Left cardiac atrium (tissue), 4 donors: Measurements from ENCODE around the gene OR2B6. TPM values are rescaled to one million over a fixed set of nuclear protein-coding genes. Genes with fewer than 3 reads are reported as not detected.
"Not testable (repeated sequence)": the region's sequence is repeated elsewhere in the genome, so short reads cannot be mapped to it uniquely, and the experiment has no call there.

Source experiments
- ATAC-seq, 2 donors: fragments of 200-7000 bp; cut with Tn5 transposase; one replicate each; pipeline ENCODE4 v1.9.1; 2020; ENCODE audit warnings: mild to moderate bottlenecking in 2 of 2, moderate library complexity in 2 of 2
- DNase-seq: peaks from one replicate; pipeline ENCODE4 v3.0.0-alpha.2; 2020
- intact Hi-C, 2 donors: fragments of 100-400 bp; cut with DNase I; formaldehyde crosslinking; loops; one replicate each; pipeline versions ENCODE4 v1.14.1 to v1.15.1; 2022 to 2023
- long read RNA-seq: library from polyadenylated mRNA; unstranded; transcript quantifications from one replicate; pipeline ENCODE4 v2.0.0, GENCODE V29; 2021
- total RNA-seq, 2 donors: library from RNA; stranded (reverse); fragmentation: NEBNext Ultra II Directional; extraction: Animal tissue kit (Norgen Biotek cat#: 25700); gene quantifications; one replicate each; pipeline ENCODE4 v1.2.1, GENCODE V29; 2021
- donor health status: DM: no; HTN: yes; CAD: no.
- donor health status: DM: no; HTN: yes; CAD: no; lungs with severe emphysema.
- donor health status: DM: yes; HTN: yes; CAD: no.
- donor health status: Dilated cardiomyopathy.

Gene OR2B6
- not detected for total RNA-seq
- long read RNA-seq: 0 reads

GRCh38 chr6:27956941-27957340 is at the start of gene OR2B6:
OR2B6 (plus strand) TSS chr6:27957241; CDS start chr6:27957241, 0 bp downstream.
- no peak for ATAC-seq
- DNase-seq: no peak
- intact Hi-C loops: no loop called here

- DNase-seq (no peak), ATAC-seq (no peak)
- intact Hi-C loops: loop anchor here in 1 of 2 donors (10.0 kb wide), 1 partner anchor 393 kb away; no protein-coding TSS in a partner anchor
These were observed 49.0 kb upstream of the OR2B6 start for GRCh38 chr6:27908017-27908416.

GRCh38 chr6:27911956-27912446 is 45.0 kb upstream of the OR2B6 start, which contains the start of gene OR2B2:
OR2B2 (minus strand) TSS chr6:27912396; CDS start chr6:27912319, 77 bp downstream.
- no peak for ATAC-seq
- intact Hi-C loops: no loop called here
- DNase-seq: no peak

DNA sequence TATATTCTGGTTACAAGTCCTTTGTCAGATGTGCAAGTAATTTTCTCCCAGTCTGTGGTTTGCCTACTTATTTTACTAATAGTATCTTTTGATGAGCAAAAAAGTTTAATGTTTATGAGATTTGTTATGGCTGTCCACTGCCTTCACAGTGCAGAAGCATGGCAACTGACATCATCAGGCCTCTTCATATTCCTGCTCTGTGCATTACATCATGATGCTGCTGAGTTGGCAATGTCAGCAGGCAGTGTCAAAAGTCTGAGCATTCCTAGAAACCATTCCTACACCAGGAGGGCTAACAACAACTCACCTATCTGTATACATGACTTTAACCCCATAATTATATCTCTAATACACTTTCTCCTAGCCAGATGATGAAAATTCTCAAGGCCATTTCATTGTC is 34.1 kb upstream of the OR2B6 start:
- DNase-seq (no peak), ATAC-seq (no peak)
- intact Hi-C loops: no loop called here

DNA sequence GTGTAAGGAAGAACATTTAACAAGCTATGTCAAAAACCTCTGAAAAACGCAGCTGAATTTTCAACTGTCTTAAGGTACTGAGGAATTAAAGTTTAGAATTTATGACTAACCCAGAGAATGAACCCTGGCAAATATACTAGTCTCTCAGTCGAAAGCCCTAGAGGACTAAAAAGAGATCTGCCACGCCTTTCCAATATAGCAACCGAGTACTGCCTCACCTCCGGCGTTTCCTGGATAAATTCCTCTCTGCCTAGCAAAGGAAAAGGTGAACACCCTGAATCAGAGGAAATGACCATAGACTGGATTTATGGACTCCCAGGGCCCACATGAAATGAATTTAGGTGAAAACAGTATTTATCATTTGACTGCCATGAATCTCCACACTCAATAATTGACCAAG is 32.9 kb upstream of the OR2B6 start:
- DNase-seq: no peak
- intact Hi-C loops: no loop called here
- ATAC-seq: no peak

DNA sequence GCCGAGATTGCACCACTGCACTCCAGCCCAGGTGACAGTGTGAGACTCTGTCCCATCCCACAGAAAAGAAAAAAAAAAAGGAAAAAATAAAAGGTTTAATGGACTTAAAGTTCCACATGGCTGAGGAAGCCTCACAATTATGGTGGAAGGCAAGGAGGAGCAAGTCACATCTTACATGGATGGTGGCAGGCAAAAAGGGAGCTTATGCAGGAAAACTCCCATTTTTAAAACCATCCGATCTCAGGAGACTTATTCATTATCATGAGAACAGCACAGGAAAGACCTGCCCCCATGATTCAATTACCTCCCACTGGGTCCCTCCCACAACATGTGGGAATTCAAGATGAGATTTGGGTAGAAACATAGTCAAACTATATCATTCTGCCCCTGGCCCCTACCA is 29.0 kb upstream of the OR2B6 start:
- intact Hi-C loops, ATAC-seq, DNase-seq: not testable (repeated sequence)

- DNase-seq, ATAC-seq, intact Hi-C loops: not testable (repeated sequence)
These were observed 27.1 kb upstream of the OR2B6 start for GRCh38 chr6:27929930-27930329.

- intact Hi-C loops: no loop called here
- no peak for ATAC-seq
- DNase-seq: no peak
These were observed 25.8 kb upstream of the OR2B6 start for GRCh38 chr6:27931209-27931608.

DNA sequence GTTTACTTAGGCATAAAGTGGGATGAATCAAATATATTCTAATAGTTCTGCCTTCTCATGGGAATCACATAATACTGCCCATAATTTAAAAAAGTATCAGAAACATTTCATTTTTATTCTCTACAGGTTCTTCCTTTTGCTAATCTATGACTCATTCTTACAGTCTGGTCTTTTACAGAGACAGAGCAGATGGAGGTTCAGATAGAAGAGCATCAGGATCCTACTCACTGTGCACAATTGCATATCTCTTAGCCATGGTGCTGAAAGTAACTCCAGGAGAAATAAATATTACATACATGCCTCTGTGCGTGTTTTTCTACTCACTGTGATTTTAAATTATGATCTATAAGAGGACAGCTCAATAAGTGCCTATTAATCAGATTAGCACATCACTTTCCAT is 16.3 kb upstream of the OR2B6 start:
- ATAC-seq: no peak
- intact Hi-C loops: no loop called here
- no peak for DNase-seq

- DNase-seq, intact Hi-C loops, ATAC-seq: not testable (repeated sequence)
These were observed 14.0 kb upstream of the OR2B6 start for GRCh38 chr6:27943072-27943471.

GRCh38 chr6:27948237-27948636 is 8.8 kb upstream of the OR2B6 start:
- intact Hi-C loops: no loop called here
- ATAC-seq: no peak
- no peak for DNase-seq

GRCh38 chr6:27951040-27951439 is 6.0 kb upstream of the OR2B6 start:
- DNase-seq (no peak), ATAC-seq (no peak)
- intact Hi-C loops: no loop called here

- intact Hi-C loops: no loop called here
These were observed 475 bp downstream of the OR2B6 start for GRCh38 chr6:27957516-27957915.

DNA sequence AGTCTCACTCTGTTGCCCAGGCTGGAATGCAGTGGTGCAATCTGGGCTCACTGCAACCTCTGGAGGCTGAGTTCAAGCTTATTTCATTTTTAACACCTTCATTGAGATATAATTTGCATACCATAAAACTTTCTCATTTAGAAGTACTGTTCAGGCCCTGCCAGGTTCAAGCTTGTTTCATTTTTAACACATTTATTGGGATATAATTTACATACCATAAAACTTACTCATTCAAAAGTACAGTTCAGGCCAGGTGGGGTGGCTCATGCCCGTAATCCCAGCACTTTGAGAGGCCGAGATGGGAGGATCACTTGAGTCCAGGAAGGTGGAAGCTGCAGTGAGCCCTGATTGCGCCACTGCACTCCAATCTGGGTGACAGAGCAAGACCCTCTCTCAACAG is 5.5 kb downstream of the OR2B6 start:
- no peak for DNase-seq
- intact Hi-C loops: no loop called here
- no peak for ATAC-seq

More at GRCh38 chr6:27957516-27957915, 475 bp downstream of the OR2B6 start:
- ATAC-seq: no peak
- DNase-seq: no peak

DNA sequence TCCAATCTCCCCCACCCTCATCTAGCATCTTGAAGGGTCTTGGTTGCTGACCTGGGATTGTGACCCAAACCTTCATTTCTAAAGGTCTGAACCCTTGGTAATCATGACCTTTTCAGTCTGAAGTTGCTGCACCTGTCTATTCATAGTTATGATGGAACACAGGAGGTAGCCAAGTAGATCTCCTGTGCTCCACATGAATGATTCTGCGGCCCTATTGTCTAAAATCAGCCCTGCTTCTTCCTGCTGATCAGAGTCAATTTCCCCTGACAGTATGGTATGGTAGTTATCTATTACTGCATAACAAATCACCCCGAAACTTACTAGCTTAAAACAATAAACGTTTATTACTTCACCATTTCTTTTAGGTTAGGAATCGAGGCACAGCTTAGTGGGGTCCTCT is 9.0 kb downstream of the OR2B6 start:
- intact Hi-C loops: no loop called here
- DNase-seq (no peak), ATAC-seq (no peak)

GRCh38 chr6:27966816-27967426 is 9.9 kb downstream of the OR2B6 start:
- no peak for DNase-seq
- intact Hi-C loops: no loop called here
- ATAC-seq: no peak

GRCh38 chr6:27970444-27970843 is 13.4 kb downstream of the OR2B6 start:
- ATAC-seq: no peak
- intact Hi-C loops: no loop called here
- no peak for DNase-seq

DNA sequence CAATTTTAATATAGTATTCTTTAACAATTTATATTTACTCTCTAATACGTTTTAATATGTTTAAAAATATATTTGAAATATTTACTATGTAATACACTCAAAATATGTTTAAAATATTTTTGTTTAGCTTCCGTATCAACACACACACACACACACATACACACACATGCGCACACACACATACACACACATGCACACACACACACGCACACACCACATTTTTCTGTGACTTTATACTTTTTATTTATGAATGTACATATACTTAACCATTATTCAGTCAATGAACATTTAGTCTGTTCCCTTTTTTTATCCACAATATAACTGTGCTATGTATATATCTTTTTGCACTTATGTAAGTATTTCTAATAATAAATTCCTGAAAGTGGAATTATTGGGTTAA is 15.7 kb downstream of the OR2B6 start:
- intact Hi-C loops: no loop called here
- no peak for DNase-seq
- no peak for ATAC-seq

DNA sequence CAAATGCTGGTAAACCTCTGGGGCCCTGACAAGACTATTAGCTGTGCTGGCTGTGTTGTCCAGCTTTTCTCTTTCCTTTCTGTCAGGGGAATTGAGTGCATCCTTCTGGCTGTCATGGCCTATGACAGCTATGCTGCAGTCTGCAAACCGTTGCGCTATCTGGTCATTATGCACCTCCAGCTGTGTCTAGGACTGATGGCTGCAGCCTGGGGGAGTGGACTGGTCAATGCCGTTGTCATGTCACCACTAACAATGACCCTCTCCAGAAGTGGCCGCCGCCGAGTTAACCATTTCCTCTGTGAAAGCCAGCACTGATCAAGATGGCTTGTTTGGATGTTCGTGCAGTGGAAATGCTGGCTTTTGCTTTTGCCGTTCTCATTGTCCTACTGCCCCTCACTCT is 20.3 kb downstream of the OR2B6 start:
- no peak for DNase-seq
- intact Hi-C loops: no loop called here
- no peak for ATAC-seq

GRCh38 chr6:27978705-27979104 is 21.7 kb downstream of the OR2B6 start:
- no peak for DNase-seq
- intact Hi-C loops: no loop called here
- ATAC-seq: no peak

- intact Hi-C loops: no loop called here
- DNase-seq (no peak), ATAC-seq (no peak)
These were observed 23.1 kb downstream of the OR2B6 start for GRCh38 chr6:27980111-27980510.
